ENCODE results near the gene HLA-DPA1.

GRCh38 chr6:33034554-33034953 lies 38.9 kb downstream of the HLA-DPA1 start:
- TF ChIP-seq CTCF (IDR thresholded peaks at IDR 0.05; ENCODE audit: low read depth, low read length) (no peak), EZH2phosphoT487 (IDR thresholded peaks at IDR 0.05; ENCODE audit: low read depth) (no peak)

Data from OCI-LY3 (cell line).